ENCODE measurements around the gene GAS5.

DNA sequence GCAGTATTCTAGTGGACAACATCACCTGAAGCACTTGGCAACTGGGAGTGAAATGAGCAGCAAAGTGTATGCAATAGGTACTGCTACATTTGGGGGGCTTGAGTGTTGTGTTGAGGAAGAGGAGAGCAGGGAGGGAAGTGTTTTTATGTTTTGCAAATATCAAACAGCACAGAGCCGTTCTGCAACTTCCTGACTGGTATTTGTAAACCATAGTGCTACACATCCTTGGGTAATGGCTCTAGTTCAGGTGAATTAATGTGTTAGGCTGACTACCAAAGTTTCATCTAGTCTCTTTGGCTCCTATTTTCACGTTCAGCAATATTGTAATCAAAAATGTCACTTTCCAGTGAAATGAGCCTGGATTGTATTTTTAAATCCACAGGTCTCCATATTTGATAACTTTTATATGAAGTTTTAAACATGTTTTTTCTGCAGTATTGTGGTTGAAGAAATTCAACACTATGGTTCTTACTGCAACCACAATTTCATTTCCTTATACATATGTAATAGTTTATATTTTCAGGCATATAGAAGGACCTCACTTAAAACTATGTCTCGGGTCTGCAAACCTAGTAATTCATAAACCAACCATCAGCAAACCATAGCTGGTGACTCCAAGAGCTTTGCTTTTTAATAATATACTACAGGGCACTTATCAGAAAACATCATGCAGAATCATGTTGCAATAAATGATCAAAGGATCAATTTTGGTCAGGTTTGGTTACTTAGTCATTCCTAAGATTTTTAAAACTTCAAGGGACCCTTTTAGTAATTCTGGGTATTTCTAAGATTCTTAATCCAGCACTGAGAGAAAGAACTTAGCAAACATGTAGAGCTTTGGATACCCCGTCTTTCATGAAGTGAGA is 19.2 kb upstream of the GAS5 start:
- TF ChIP-seq, protein P1, sequence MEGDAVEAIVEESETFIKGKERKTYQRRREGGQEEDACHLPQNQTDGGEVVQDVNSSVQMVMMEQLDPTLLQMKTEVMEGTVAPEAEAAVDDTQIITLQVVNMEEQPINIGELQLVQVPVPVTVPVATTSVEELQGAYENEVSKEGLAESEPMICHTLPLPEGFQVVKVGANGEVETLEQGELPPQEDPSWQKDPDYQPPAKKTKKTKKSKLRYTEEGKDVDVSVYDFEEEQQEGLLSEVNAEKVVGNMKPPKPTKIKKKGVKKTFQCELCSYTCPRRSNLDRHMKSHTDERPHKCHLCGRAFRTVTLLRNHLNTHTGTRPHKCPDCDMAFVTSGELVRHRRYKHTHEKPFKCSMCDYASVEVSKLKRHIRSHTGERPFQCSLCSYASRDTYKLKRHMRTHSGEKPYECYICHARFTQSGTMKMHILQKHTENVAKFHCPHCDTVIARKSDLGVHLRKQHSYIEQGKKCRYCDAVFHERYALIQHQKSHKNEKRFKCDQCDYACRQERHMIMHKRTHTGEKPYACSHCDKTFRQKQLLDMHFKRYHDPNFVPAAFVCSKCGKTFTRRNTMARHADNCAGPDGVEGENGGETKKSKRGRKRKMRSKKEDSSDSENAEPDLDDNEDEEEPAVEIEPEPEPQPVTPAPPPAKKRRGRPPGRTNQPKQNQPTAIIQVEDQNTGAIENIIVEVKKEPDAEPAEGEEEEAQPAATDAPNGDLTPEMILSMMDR (IDR thresholded peaks at IDR 0.05), result no peak
- TF ChIP-seq POLR2A (IDR thresholded peaks at IDR 0.05) (no peak), POLR2AphosphoS5 (IDR thresholded peaks at IDR 0.05) (no peak)

All from prostate gland (tissue), 2 donors.